Measurements from ENCODE around the gene FBXL4. TPM values are rescaled to one million over a fixed set of nuclear protein-coding genes. Genes with fewer than 3 reads are reported as not detected.

The FBXL4 gene
- total RNA-seq, 1 donor from 2014 or later = 6.9 TPM

DNA sequence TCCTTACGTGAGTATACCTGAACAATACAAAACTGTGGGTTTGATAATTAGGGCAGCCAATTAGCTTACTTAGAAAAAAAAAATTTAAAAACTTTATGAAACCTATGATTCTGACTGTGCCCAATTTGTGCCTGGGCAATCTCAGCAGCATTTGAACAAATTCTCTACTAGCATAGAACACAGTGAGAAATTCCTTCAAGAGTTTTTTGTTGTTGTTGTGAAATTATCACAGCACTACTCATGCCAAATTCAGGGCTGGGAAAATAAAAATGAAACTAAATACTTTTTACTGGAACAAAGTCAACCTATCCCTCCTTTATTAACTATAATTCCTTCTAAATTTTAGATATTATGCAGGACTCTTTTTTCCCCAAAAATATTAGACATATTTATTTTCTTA lies 70.5 kb downstream of the FBXL4 start:
- ATAC-seq = no peak

DNA sequence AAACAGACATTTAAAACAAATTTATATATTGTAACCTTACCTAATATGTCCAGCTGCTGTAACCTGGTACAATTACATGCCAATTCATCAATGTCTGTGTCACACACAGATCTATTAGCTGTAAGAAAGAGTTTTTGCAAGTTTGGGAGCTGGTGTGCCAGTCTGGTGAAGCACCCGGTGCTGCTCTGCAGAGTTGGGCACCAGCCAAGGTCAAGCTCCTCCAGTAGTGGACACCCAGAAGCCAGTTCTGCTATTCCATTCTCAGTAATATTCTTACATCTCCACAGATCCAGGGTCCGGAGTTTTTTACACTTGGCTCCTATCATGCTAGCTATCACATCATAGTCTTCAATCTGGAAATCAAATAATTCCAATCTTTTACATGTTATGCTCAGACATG lies 72.4 kb downstream of the FBXL4 start:
- no peak for ATAC-seq

DNA sequence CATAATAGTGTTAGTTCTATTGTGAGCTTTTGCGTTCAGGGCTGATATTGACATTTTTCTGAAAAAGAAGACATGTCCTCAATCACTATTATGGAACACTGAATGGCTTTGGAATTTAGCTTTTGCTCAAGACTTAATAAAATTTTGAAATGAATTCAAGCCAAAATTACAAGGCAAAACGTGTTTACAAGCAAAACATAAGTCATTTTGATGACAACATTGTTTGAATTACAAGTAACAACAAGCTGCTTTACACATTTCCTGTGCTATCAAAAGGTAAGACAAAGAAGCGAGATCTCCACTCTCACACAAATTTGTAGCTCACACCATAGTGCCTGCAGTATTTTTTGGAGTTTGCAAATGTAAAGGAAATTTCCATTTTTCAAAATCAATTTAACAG lies 75.9 kb downstream of the FBXL4 start:
- ATAC-seq = no peak

DNA sequence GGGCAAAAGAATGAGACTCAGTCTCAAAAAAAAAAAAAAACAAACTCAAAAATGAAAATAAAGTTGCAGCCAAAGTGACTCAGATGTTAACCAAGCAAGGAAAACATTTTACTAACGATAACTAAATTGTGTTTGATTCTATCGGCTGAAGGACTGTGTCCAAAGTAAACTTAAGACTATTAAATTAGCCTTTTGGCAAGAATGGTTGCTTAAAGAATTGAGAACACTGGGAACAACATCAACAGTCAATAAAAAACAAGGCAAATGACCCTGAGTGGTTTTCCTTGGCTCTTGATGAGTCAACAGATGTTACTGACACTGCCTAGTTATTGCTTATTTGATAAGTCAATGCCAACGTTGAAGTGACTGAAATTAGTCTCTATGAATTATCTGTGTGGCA lies 76.7 kb downstream of the FBXL4 start:
- no peak for ATAC-seq

DNA sequence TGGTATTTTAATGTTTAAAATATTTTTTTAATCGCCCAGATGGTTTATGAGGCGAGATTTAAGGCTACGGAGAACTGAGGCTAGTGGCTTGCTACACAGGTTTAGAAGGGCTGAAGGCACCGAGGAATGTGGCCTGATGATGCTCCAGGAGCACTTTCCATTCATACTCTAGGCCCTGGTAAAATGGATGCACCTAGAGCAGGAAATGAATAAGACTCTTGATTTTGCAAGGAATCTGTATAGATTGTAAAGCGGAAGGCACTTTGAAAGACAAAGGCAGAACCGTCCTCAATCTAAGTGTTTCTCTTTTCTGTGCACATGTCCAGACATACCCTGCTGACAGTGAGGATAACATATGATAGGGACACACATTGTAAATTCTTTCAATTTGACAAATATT lies 83.2 kb downstream of the FBXL4 start:
- no peak for ATAC-seq

DNA sequence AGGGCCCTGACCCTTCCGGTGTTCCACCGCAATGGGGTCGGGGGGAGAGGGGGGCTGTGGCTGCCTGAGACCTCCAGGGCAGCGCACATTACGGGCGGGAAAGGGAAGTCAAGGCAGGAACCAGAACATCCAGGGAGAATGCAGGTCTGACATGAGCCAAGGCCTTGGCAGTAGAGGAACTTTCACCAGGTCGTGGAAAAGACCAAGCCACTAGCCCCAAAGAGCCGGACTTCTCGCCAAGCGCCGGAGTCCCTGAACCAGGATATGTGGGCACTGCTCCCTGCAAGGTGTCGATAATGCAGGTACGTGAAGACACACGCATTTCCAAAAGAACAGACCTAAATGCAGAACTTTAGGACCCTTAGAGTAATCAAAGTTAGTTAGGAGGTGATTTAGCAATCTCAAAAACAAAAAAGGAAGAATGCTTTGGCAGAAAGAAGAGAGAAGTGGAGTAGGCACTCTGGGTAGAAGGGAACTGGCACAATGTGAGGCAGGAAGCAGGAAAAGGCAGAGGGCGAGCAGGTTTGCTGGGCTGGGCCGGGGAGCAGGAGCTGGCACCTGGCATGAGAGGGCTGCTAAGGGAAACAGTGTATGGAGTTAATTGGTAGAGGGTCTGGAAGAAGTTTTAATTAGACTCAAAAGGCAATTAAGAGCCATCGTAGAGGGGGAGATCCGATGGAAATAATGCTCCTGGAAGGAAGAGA lies 99.1 kb downstream of the FBXL4 start:
- ATAC-seq = no peak

DNA sequence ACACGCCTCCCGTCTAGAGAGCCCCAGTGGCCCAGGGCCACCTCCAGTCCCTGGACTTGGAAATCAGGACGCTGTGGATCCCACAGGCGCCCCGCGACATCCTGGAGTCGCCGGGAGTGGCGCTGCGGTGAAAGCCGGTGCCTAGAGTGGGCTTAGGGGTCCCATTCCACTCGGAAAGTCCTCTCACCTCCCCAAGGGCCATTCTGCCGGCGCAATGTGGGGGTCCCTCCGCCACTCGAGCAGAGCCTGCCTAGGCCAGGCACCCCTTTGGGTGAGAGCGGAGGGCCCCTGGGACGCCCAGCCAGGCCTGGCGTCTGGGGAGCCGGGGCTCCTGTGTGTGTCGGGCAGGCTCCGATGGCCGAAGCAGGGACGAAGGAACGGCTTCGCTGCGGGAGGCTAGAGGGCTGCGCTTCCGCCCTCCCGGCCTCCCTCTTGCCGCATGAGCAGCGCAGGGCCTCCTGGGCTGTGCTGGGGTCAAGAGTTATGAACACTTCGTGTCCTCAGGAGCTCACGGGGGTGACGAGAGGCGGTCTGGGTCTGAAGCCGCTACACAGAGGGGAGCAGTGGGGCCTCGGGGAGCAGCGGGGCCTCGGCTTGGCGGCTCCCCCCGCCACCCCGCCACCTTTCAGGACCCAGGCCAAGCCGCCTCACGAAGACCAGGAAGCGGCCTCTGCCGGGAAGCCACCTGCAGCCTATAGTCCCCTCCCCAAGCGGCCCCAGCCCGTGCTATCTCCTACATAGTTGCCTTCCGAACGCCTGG lies 99.8 kb downstream of the FBXL4 start:
- peak; percentile 22 for ATAC-seq

DNA sequence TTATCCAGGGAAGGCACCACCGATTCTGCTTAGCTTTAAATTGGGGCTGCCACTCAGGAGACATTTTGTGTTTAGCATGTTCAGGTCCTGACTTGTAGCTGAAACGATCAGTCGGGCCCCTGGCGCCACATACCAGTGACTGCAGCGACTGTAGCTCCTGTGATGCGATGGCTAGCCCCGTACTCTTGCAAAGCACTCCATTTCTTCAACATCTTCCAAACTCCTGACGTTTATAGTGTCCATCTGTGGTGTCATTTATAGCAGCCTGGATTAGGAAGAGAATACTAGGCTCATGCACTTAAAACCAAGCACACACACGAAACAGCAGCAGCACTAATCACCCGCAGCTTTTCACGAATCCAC lies 100.3 kb downstream of the FBXL4 start:
- ATAC-seq = no peak

DNA sequence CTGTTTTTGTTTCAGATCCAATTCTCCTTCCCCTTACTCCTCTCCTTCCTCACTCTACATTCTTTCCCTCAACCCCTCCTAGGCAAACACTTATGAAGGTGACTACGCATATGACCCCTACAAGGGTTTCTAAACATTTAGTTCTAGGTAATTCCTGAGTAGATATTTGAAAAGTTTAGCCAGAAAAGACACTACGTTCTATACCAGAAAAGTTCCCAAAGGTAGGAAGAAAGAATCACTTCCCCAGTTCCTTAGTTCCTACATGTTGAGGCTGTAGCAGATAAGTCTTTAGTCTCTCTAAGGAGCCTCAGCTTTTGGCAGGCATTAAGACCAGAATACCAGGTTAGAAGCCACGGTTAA lies 101.7 kb downstream of the FBXL4 start:
- no peak for ATAC-seq

DNA sequence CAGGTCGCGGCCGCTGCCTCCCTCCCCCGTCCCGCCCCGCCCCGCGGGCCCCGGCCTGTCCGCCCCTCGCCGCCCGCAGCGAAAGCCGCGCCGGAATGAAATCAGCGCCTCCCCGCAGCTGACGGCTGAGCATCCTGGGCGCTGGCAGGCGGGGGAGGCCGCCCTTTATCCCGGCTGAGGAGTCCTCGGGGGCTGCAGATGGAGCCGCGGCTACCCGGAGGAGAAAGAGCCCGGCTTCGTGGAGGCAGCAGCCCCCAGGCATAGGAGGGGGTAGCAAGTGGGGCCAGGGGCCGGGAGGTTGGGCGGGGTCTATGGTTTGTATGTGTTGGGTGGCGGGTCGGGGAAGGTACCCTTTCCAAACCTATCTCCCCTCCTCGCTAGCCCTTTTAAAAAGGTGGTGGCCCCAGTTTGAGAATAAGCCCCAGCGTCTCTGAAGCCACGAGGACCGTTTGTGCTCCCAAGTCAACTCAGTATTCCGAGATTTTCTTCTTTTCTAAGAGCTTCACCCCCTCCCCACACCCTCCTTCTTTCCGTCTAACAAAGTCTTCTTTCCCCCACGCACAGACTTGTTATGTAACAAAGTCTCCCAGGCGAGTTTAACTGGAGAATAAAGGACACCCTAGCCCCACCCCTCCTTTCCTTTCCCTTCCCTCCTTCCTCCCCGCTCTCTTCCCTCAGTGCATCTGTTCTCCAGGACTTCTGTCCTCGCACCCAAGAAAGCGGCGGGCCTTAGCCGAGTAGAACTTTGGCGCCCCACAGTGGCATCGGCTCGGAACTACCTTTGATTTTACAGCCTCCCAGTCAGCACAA lies 102.3 kb downstream of the FBXL4 start:
- ATAC-seq = peak; percentile 86

DNA sequence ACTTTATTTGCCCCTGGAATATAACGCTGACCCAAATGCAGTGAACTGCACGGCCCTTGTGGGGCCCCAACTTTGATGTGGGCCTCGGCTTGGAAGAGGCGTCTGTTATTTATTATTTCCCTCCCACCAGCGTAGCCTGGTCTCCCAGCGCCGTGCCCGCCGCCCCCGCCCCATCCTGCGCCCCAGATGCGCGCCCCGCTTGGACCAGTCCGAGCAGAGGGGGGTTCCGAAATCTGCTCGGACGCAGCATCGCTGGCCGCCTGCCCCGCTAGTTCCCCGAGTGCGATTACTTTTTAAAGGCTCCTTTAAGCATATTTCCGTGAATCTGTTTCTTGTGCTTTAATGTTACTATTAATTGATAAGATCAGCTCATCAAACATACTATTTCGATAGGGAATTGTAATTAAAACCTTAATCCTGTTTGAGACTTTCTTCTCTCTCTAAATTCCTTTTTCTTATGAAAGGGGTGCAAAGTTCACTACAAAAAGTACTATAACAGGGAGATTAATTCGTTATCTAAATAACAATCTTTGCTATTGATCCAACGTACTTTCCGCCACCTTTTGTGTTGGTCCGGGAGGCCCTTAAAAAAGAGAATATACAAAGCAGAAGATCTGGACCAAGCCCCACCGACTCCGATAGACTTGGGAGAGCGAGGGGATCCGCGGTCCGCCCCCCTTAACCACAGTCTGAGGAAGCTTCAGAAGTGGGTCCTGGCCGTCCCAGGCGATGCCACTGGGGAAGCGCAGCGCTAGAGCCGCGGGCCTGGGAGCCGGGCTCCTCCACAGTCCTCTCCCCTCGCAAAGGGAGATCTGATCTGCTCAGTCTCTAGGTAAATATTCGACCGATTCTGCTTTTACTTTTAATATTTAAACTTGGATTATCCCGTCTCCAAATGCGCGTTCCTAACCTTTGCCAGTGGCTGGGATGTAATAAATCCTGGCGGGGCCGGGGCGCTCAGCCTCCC lies 103.2 kb downstream of the FBXL4 start:
- no peak for ATAC-seq

DNA sequence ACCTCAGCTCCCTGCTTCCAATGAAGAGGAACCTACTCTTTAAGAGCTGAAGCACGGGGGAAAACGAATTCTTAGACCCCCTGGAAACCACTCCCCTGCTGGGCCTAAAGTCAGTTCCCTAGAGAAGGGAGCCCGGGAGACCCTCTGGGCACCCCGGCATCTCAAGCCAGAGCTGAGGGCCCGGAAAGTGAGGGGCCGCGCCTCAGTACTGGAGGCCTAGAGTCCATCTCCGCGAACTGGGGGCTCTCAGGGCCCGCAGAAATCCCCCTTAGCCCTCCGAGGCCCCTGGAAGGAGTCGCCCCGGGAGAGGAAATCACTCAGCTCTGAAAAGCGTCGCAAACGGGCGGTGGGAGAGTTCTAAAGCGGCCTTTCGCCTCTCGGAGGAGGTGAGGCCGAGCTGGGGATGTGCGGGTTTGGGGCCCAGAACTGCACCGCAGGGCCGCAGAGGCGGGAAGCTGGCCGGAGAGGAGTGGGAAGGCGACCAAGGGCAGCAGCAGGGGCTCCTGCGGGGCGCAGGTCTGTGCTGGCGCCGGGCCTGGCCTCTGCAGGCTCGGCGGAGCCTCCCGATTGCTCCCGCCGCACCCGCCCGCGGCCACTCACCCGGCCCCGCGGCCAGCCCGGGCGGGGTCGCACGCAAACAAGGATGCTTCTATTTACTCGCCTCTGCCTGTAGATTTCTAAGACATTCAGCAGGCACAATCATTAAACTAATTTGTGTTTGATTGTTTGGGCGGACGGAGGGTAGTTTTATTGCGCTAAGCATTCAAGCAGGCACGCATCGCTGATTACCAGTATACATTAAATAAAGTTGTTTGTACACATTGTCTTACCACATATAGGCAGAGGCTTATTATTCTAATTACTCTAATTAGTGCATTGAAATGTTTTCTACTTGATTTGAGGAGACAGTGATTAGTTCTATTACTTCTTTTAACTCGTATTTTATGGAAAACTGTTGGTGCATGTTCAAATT lies 104.2 kb downstream of the FBXL4 start:
- ATAC-seq = no peak

DNA sequence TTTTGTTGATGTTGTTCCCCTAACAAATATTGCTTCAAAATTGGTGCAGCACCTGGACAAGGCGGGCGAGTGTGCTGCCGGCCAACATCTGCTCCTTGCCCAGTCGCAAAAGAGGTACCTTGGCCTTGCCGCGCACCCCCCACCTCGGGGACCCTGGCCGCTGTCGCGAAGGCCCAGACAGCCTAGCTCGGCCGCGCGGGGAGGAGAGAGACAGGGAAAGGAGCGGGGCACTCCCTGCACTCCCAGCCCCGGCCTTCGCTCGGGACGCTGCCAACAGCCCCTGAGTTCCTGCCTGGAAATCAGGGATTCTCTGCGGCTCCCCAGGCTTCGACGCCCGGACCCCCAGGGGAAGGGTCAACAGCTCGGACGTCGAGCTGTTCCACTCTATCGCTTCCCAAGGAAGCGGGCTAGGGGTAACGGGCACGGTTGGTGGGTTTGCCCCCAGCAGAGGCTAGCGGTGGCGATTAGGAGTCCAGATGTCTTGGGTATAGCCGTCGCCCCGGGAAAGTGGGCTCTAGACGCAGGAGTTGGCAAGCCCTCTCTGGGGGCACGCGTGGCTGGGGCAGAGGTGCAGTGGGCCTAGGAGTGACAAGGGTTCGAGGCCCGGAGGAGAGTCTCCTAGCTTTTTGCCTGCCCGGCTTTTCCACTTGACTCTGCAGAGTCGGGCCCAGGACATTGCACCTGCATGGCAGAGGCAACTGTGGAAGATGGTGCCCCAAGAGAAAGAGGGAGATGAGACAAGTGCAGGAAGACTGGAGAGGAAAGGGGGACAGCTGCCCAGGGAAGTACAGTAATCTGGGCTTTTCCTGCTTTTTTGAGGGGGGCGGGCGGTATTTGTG lies 105.2 kb downstream of the FBXL4 start:
- ATAC-seq = no peak

DNA sequence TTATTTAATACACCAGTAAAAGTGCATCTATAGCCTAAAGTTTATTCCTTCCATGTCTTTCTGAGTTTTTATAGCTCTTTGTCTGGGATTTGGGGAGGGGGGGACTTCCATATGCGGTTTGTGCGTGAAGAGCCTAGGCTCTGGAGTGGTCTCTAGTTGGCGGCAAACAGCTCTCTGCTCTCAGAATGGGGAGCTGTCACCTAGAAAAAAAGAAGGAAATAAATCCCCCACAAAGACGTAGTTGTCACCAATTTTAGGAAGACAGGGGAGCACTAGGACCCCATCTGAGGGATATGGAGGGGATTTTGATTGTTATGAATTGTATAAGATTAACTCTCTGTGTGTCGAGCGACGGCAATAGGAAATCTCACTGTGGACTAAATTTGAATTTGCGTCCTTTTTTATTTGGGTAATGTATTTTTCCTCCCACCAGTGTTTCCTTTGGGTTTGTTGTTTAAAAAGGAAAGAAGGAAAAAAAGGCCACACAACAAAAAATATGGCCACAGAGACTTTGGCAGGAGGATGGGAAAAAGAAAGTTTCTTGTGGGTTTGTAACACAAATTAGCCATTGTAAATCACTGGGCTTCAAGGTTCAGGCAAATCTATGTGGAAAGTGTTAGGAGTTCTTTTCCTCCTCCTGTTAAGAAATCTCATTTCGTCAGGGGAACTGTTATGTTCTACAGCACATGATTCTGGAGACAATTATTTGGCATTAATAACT lies 106.0 kb downstream of the FBXL4 start:
- ATAC-seq = no peak

DNA sequence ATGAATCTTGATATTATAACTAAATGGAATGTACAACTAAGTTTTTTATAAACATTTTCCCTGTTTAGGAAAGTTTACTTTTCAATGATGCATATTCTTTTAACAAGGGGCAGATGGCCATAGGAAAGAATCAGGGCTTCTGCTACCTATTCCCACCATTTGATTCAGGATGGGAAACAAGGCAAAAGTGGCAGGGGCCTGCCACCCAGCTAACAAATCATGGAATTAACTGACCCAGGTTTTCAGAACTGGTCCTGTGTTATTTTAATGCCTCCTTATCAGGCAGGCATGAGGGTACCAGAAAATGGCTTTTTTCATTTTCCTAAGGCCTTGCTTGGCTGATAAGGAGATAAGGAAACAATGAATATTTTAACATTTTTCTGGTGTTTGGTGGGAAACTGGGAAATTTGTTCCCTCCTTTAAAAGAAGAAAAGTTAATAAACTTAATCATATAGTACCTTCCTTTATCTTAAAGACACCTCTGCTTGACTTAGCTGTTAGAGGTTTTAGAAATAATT lies 106.7 kb downstream of the FBXL4 start:
- ATAC-seq = no peak

DNA sequence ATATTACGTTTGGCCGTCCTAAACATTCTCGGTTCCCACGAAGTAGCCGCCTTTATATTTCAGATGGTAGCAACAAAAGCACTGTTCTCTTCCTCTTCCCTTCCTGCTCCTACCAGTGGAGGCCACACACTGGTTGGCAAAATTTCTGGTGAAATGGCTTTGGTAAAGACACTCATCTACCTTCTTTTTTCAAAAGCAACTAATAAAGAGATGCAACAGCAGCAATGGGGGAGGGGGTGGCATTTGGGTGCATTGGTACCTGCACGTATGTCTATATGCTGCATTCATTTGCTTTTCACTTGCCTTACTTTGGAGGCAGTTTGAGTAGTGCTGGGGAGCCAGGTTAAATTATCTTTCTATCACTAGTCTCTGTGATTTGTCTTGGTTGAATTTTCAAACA lies 107.4 kb downstream of the FBXL4 start:
- no peak for ATAC-seq

DNA sequence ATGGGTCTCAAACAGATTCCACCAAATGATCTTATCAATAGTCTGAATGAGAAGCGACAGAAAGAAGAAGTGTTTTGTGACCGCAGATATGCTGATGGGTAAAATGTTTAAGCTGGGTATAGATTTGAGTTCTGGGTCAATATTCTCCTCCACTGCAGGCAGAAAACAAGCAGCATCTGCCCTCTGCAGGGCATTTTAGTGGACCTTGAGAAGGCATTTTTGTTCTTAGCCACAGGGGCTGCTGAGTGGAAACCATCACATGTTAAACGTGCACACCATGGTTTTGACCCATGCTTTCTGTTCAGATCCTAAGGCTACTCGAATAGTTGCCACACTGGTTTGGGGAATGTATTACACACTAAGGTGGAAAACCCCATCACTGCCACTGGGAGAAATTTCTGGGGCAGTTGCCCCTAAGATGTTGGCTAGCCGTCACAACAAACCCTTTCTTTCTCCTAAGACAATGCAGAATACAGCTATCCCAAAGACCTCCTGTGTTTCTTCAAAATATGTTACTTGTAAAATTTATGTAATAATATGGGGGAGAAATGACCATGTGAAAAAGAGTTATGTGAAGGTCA lies 107.9 kb downstream of the FBXL4 start:
- ATAC-seq = no peak

DNA sequence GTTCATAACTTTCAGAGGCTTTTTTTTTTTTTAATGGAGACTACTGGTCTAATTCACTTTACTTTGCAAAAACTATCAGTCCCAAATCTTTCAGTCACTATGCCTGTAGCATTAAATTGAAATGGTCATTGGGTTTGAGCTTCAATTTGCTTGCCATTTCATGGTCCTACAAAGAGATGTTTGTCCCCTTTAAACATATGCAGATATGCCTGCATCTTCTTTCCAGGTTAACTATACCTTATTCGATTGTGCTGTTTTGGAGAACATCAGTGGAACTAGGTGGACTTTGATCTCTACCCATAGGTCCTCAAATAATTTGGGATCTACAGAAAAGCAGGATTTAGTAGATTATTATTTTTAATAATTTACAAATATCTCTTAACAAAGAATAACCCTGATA lies 108.8 kb downstream of the FBXL4 start:
- no peak for ATAC-seq

DNA sequence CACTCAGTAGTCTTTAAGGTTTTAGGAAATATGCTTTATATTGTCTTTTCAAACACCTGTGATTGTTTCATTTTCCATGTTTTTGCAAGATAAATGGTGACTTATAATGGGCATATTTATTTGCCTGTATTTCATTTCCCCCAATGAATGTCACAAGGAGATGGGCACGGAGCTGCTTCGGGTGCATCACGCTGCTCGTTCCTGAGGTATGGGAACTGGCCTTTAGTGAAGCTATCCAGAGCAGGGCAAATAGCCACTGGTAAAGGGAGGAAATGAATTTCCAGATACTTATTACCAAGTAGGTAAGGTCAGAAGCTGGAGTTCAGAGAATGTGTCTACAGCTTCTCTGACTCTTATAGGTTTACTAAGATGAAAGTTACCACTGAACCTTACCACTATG lies 109.7 kb downstream of the FBXL4 start:
- ATAC-seq = no peak
